Skin of body (tissue), 3 donors: ENCODE data around the gene HTR3E. TPM values are rescaled to one million over a fixed set of nuclear protein-coding genes. Genes with fewer than 3 reads are reported as not detected.

ENCODE experiments used
- DNase-seq: peaks from one replicate; lab custom pipeline; 2025; lab: John Stamatoyannopoulos, UW
- small RNA-seq: library from RNA; depleted of rRNA; stranded (forward); fragments of <200 nt; gene quantifications from one replicate; pipeline ENCODE3, GENCODE V24; 2014; ENCODE audit warnings: low replicate concordance
- total RNA-seq: library from RNA; depleted of rRNA; stranded (reverse); fragments of >200 nt; gene quantifications from one replicate; pipeline ENCODE4 v1.2.3, GENCODE V29; 2014

HTR3E gene
- total RNA-seq, 1 donor from 2014 or later, result not detected

- DNase-seq, result peak; percentile 50
Measured at GRCh38 chr3:184155644-184156521, 59.0 kb downstream of the HTR3E start.

GRCh38 chr3:184156522-184156955 is 59.7 kb downstream of the HTR3E start:
- peak; percentile 79 for DNase-seq

Small RNA genes within 50 kb of the gene (small RNA-seq; reads per million reads assigned to genes)
- not detected for gene RF00019

Other genes with a start within 250 kb of the HTR3E start
- gene PARL, start 212.2 kb upstream of the HTR3E start, total RNA-seq, result 30.9 TPM
- gene ABCC5, start 79.2 kb upstream of the HTR3E start, total RNA-seq, result 26.0 TPM
- gene HTR3D, start 65.3 kb upstream of the HTR3E start, total RNA-seq, result not detected
- not detected for gene HTR3C, start 44.0 kb upstream of the HTR3E start, total RNA-seq
- gene EIF2B5, start 38.3 kb downstream of the HTR3E start, total RNA-seq, result 28.7 TPM
- gene DVL3, start 58.3 kb downstream of the HTR3E start, total RNA-seq, result 23.9 TPM
- gene AP2M1, start 77.8 kb downstream of the HTR3E start, total RNA-seq, result 135 TPM
- 46.3 TPM for gene ABCF3, start 89.1 kb downstream of the HTR3E start, total RNA-seq
- 0.10 TPM for gene VWA5B2, start 132.5 kb downstream of the HTR3E start, total RNA-seq
- gene ALG3, start 151.9 kb downstream of the HTR3E start, total RNA-seq, result 13.8 TPM
- gene EEF1AKMT4, start 152.6 kb downstream of the HTR3E start, total RNA-seq, result 1.7 TPM
- not detected for gene CAMK2N2, start 164.5 kb downstream of the HTR3E start, total RNA-seq
- gene ECE2, start 179.0 kb downstream of the HTR3E start, total RNA-seq, result not detected
- gene PSMD2, start 202.2 kb downstream of the HTR3E start, total RNA-seq, result 167 TPM
- gene EIF4G1, start 217.5 kb downstream of the HTR3E start, total RNA-seq, result 191 TPM
- gene FAM131A, start 240.5 kb downstream of the HTR3E start, total RNA-seq, result 18.6 TPM